ENCODE measurements around the gene PRDM4.
"Not testable (repeated sequence)": the region's sequence is repeated elsewhere in the genome, so short reads cannot be mapped to it uniquely, and the experiment has no call there.

PRDM4 gene

DNA sequence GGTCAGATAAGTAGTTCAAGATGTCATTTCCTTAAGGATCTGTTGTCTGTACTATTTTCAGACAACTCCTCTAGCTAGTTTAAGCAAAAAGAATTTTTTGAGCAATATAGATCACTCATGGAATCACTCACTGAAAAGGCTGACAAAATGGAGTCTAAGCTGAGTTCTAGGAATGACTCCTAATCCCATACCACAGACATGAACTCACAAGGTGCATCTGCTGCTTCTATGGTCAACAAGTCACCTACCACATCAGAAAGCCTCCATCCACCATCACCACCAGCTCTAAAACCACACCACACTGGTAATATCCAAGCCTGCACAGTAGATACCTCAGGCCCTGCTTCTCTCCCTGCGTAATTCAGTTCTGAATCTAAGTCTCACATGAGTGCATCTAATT lies 42.3 kb downstream of the PRDM4 start:
- H3K27ac ChIP-seq (replicated peaks) = no peak overlapping the region
- no peak overlapping the region for H3K4me3 ChIP-seq (replicated peaks; ENCODE audit: insufficient read depth, low read length)
- DNase-seq (ENCODE audit: low read depth in 1 of 2, low spot score in 1 of 2) = no peak
- no peak for TF ChIP-seq REST (IDR thresholded peaks at IDR 0.05; ENCODE audit: insufficient replicate concordance, low read depth)
- TF ChIP-seq SPI1 (IDR thresholded peaks at IDR 0.05; ENCODE audit: borderline replicate concordance, low read depth) = no peak
- TF ChIP-seq CTCF (IDR thresholded peaks at IDR 0.05; ENCODE audit: insufficient read depth, low read length) = no peak
- H3K27me3 ChIP-seq (ENCODE audit: insufficient read depth, poor library complexity, severe bottlenecking) = no peaks in the 10 kb centered on the region

DNA sequence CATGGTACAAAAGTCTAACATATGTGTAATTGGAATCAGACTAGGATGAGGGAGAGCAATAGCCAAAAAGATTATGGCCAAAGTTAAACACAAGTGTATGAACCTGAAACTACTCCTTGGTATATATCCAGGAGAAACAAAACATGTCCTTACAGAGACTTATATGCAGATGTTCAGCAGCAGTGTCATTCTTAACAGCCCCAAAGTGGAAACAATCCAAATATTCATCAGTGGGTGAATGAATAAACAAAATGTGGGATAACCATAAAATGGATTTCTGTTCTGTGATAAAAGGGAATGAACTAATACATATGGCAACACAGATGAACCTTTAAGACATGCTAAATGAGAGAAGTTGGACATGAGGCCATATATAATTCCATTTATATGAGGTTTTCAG lies 45.2 kb downstream of the PRDM4 start:
- no peak overlapping the region for H3K4me3 ChIP-seq (replicated peaks; ENCODE audit: insufficient read depth, low read length)
- H3K27ac ChIP-seq (replicated peaks) = no peak overlapping the region
- no peak for DNase-seq (ENCODE audit: low read depth in 1 of 2, low spot score in 1 of 2)
- TF ChIP-seq CTCF (IDR thresholded peaks at IDR 0.05; ENCODE audit: insufficient read depth, low read length) (no peak), SPI1 (IDR thresholded peaks at IDR 0.05; ENCODE audit: borderline replicate concordance, low read depth) (no peak), GABPA (IDR thresholded peaks at IDR 0.05; ENCODE audit: low read depth) (no peak), REST (IDR thresholded peaks at IDR 0.05; ENCODE audit: insufficient replicate concordance, low read depth) (no peak), POLR2AphosphoS5 (IDR thresholded peaks at IDR 0.05; ENCODE audit: low read depth) (no peak)
- H3K27me3 ChIP-seq (ENCODE audit: insufficient read depth, poor library complexity, severe bottlenecking) = no peaks in the 10 kb centered on the region

DNA sequence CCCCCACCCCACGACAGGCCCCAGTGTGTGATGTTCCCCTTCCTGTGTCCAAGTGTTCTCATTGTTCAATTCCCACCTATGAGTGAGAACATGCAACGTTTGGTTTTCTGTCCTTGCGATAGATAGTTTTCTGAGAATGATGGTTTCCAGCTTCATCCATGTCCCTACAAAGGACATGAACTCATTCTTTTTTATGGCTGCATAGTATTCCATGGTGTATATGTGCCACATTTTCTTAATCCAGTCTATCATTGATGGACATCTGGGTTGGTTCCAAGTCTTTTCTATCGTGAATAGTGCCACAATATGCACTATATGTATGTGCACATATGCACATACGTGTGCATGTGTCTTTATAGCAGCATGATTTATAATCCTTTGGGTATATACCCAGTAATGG lies 55.4 kb downstream of the PRDM4 start:
- H3K27ac ChIP-seq (replicated peaks); H3K27me3 ChIP-seq (ENCODE audit: insufficient read depth, poor library complexity, severe bottlenecking); DNase-seq (ENCODE audit: low read depth in 1 of 2, low spot score in 1 of 2); H3K4me3 ChIP-seq (replicated peaks; ENCODE audit: insufficient read depth, low read length): not testable (repeated sequence)

DNA sequence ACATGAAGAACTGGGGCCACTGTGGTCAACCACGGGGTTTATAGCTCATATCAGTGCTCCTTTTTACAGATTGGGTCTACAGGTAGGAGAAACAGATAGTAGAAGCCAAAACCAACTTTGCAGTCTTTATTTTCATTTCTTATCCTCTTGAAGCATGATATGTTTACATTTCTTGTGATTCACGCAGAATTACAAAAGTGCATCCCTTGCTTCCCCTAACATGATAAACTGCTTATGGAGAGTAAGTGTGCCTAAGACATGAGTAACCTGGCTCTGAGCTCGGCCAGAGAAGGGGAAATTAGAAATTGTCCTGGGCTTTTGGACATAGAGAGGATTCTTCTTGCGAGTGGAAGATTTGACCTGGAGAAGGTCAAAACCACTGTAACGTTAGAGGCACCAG lies 56.9 kb downstream of the PRDM4 start:
- DNase-seq (ENCODE audit: low read depth in 1 of 2, low spot score in 1 of 2) = no peak
- TF ChIP-seq CTCF (IDR thresholded peaks at IDR 0.05; ENCODE audit: insufficient read depth, low read length) (no peak), SPI1 (IDR thresholded peaks at IDR 0.05; ENCODE audit: borderline replicate concordance, low read depth) (no peak), REST (IDR thresholded peaks at IDR 0.05; ENCODE audit: insufficient replicate concordance, low read depth) (no peak), POLR2AphosphoS5 (IDR thresholded peaks at IDR 0.05; ENCODE audit: low read depth) (no peak), GABPA (IDR thresholded peaks at IDR 0.05; ENCODE audit: low read depth) (no peak)
- Histone ChIP-seq H3K27me3 (ENCODE audit: insufficient read depth, poor library complexity, severe bottlenecking) (no peaks in the 10 kb centered on the region), H3K27ac (replicated peaks) (no peak overlapping the region), H3K4me3 (replicated peaks; ENCODE audit: insufficient read depth, low read length) (no peak overlapping the region)

Measured in HL-60 (cell line).